ENCODE results near the gene MRPL17.

- TF ChIP-seq TAF1 (IDR thresholded peaks at IDR 0.05; ENCODE audit: low read depth) (no peak), EP300 (conservative IDR thresholded peaks at IDR 0.05; ENCODE audit: poor library complexity, severe bottlenecking) (no peak), RAD21 (conservative IDR thresholded peaks at IDR 0.05) (no peak), CTCF (IDR thresholded peaks at IDR 0.05; ENCODE audit: poor library complexity, severe bottlenecking) (no peak), EZH2 (IDR thresholded peaks at IDR 0.05; ENCODE audit: borderline replicate concordance, insufficient read depth, low read length, poor library complexity, severe bottlenecking) (no peak), POLR2AphosphoS5 (IDR thresholded peaks at IDR 0.05) (no peak)
- TF ChIP-seq, protein P1, sequence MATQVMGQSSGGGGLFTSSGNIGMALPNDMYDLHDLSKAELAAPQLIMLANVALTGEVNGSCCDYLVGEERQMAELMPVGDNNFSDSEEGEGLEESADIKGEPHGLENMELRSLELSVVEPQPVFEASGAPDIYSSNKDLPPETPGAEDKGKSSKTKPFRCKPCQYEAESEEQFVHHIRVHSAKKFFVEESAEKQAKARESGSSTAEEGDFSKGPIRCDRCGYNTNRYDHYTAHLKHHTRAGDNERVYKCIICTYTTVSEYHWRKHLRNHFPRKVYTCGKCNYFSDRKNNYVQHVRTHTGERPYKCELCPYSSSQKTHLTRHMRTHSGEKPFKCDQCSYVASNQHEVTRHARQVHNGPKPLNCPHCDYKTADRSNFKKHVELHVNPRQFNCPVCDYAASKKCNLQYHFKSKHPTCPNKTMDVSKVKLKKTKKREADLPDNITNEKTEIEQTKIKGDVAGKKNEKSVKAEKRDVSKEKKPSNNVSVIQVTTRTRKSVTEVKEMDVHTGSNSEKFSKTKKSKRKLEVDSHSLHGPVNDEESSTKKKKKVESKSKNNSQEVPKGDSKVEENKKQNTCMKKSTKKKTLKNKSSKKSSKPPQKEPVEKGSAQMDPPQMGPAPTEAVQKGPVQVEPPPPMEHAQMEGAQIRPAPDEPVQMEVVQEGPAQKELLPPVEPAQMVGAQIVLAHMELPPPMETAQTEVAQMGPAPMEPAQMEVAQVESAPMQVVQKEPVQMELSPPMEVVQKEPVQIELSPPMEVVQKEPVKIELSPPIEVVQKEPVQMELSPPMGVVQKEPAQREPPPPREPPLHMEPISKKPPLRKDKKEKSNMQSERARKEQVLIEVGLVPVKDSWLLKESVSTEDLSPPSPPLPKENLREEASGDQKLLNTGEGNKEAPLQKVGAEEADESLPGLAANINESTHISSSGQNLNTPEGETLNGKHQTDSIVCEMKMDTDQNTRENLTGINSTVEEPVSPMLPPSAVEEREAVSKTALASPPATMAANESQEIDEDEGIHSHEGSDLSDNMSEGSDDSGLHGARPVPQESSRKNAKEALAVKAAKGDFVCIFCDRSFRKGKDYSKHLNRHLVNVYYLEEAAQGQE (IDR thresholded peaks at IDR 0.05; ENCODE audit: borderline replicate concordance), result no peak
Measured at GRCh38 chr11:6674219-6674597, 8.9 kb downstream of the MRPL17 start.
